ENCODE data around the gene ASB14.

Gene ASB14

GRCh38 chr3:57256844-57257243 is 35.6 kb downstream of the ASB14 start:
- TF ChIP-seq CTCF (conservative IDR thresholded peaks at IDR 0.05; ENCODE audit: low read depth, low read length) = no peak
- no peak for DNase-seq (ENCODE audit: low read depth)
- H3K4me3 ChIP-seq (ENCODE audit: low read length) = no peak overlapping the region

- H3K4me3 ChIP-seq (ENCODE audit: low read length) = no peak overlapping the region
- DNase-seq (ENCODE audit: low read depth) = no peak
- no peak for TF ChIP-seq CTCF (conservative IDR thresholded peaks at IDR 0.05; ENCODE audit: low read depth, low read length)
Measured at GRCh38 chr3:57252404-57252803, 40.1 kb downstream of the ASB14 start.

- H3K4me3 ChIP-seq (ENCODE audit: low read length) = no peak overlapping the region
- no peak for TF ChIP-seq CTCF (conservative IDR thresholded peaks at IDR 0.05; ENCODE audit: low read depth, low read length)
- no peak for DNase-seq (ENCODE audit: low read depth)
Measured at GRCh38 chr3:57244946-57245345, 47.5 kb downstream of the ASB14 start.

- TF ChIP-seq CTCF (conservative IDR thresholded peaks at IDR 0.05; ENCODE audit: low read depth, low read length) = no peak
- no peak overlapping the region for H3K4me3 ChIP-seq (ENCODE audit: low read length)
- DNase-seq (ENCODE audit: low read depth) = no peak
Measured at GRCh38 chr3:57234613-57235575, 57.6 kb downstream of the ASB14 start.

GRCh38 chr3:57233799-57234198 is 58.7 kb downstream of the ASB14 start:
- DNase-seq (ENCODE audit: low read depth) = no peak
- H3K4me3 ChIP-seq (ENCODE audit: low read length) = no peak overlapping the region
- TF ChIP-seq CTCF (conservative IDR thresholded peaks at IDR 0.05; ENCODE audit: low read depth, low read length) = no peak

- DNase-seq (ENCODE audit: low read depth) = no peak
- no peak for TF ChIP-seq CTCF (conservative IDR thresholded peaks at IDR 0.05; ENCODE audit: low read depth, low read length)
- H3K4me3 ChIP-seq (ENCODE audit: low read length) = no peak overlapping the region
Measured at GRCh38 chr3:57230006-57230405, 62.5 kb downstream of the ASB14 start.

All from retinal pigment epithelial cell (primary cell).